Testis (tissue), 2 donors: ENCODE results near the gene KIAA0513.

Experiments used
- POLR2A ChIP-seq: fragments of 450-650 bp; IDR thresholded peaks from one replicate; pipeline ENCODE4 v1.6.1; 2017; ENCODE audit warnings: antibody characterized with exemption, mild to moderate bottlenecking, moderate library complexity
- TF ChIP-seq, protein P1 (sequence below), 3 experiments: fragments of 450-650 bp in 2 of 3; fragments of 200-600 bp in 1 of 3; sonication (generic) in 1 of 3; IDR thresholded peaks; one replicate each; pipeline ENCODE4 v1.5.1; 2016 to 2019; ENCODE audit warnings: antibody characterized with exemption in 3 of 3, mild to moderate bottlenecking in 2 of 3, moderate library complexity in 1 of 3

DNA sequence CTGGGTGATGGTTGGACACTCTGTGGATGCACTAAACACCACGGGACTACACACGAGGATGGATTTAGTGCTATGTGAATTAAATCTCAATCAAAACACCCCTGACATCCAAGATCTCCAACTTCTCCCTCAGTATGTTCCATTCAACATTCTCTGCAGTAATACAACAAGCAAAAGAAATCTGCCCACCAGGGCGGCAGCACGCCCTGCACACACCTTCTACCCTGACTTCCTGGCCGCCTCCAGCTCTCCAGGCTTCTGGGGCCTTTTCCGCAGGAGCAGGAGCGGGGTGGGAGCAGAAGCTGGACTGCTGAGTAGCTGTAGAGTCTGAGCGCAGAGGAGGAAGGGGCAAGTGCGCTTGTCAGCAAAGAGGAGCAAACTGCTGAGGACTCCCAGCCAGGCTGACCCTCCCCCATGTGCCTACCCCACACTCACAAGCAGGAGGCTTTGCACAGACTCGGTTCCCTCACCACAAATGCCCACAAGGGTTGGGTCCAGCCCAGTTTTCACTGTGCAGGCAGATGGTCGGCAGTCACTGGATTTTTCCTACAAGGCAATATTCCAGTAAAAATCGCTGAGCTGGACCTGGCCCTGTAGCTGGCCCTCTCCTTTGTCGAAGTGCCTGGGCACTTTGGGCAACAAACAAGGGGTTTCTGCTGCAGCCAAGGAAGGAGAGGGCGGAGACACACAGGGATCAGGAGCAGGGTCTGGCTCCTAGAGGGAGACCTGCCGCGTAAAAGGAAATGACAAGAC lies 39.1 kb upstream of the KIAA0513 start:
- no peak for TF ChIP-seq POLR2A
- TF ChIP-seq, protein P1, sequence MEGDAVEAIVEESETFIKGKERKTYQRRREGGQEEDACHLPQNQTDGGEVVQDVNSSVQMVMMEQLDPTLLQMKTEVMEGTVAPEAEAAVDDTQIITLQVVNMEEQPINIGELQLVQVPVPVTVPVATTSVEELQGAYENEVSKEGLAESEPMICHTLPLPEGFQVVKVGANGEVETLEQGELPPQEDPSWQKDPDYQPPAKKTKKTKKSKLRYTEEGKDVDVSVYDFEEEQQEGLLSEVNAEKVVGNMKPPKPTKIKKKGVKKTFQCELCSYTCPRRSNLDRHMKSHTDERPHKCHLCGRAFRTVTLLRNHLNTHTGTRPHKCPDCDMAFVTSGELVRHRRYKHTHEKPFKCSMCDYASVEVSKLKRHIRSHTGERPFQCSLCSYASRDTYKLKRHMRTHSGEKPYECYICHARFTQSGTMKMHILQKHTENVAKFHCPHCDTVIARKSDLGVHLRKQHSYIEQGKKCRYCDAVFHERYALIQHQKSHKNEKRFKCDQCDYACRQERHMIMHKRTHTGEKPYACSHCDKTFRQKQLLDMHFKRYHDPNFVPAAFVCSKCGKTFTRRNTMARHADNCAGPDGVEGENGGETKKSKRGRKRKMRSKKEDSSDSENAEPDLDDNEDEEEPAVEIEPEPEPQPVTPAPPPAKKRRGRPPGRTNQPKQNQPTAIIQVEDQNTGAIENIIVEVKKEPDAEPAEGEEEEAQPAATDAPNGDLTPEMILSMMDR (IDR thresholded peaks at IDR 0.05), result no peak
